WI38 (cell line): ENCODE data around the gene CHAD.
"Not testable (repeated sequence)": the region's sequence is repeated elsewhere in the genome, so short reads cannot be mapped to it uniquely, and the experiment has no call there.

Experiments
- H3K4me3 ChIP-seq: 2 replicates; pipeline ENCODE4 v1.5.1; 2011; ENCODE audit warnings: low read depth, mild to moderate bottlenecking, control low read depth, low read length
- CTCF ChIP-seq: IDR thresholded peaks from 2 replicates; pipeline ENCODE4 v1.5.1; 2012; ENCODE audit warnings: low read depth, mild to moderate bottlenecking, control low read depth, low read length

The CHAD gene

GRCh38 chr17:50432125-50432762 lies 36.4 kb downstream of the CHAD start:
- TF ChIP-seq CTCF, result no peak
- H3K4me3 ChIP-seq, result no peak overlapping the region

- no peak for TF ChIP-seq CTCF
- no peak overlapping the region for H3K4me3 ChIP-seq
Observed at GRCh38 chr17:50430821-50431618, 37.7 kb downstream of the CHAD start.

GRCh38 chr17:50429793-50430192 lies 38.9 kb downstream of the CHAD start:
- no peak overlapping the region for H3K4me3 ChIP-seq
- no peak for TF ChIP-seq CTCF

- H3K4me3 ChIP-seq, result no peak overlapping the region
Observed at GRCh38 chr17:50428831-50429424, 39.8 kb downstream of the CHAD start.

GRCh38 chr17:50428126-50428525 lies 40.6 kb downstream of the CHAD start:
- not testable (repeated sequence) for H3K4me3 ChIP-seq

More at GRCh38 chr17:50428831-50429424, 39.8 kb downstream of the CHAD start:
- no peak for TF ChIP-seq CTCF

GRCh38 chr17:50426814-50427787 lies 41.6 kb downstream of the CHAD start:
- peak overlapping the region; percentile 67 for H3K4me3 ChIP-seq
- no peak for TF ChIP-seq CTCF

- no peak for TF ChIP-seq CTCF
- H3K4me3 ChIP-seq, result peak overlapping the region; percentile 67
Observed at GRCh38 chr17:50426472-50426782, 42.3 kb downstream of the CHAD start.
